Panc1 (cell line): ENCODE results near the gene CYCS. TPM values are rescaled to one million over a fixed set of nuclear protein-coding genes. Genes with fewer than 3 reads are reported as not detected.
"Not testable (repeated sequence)": the region's sequence is repeated elsewhere in the genome, so short reads cannot be mapped to it uniquely, and the experiment has no call there.

Source experiments
- ATAC-seq: fragments of 200-7000 bp; cut with Tn5 transposase; 2 replicates; pipeline ENCODE4 v1.9.1; 2020; ENCODE audit warnings: mild to moderate bottlenecking, moderate library complexity
- BruUV-seq: library from RNA; stranded (reverse); fragments of 400-500 nt; replicated peaks from 2 replicates; lab custom pipeline; 2021; lab: Mats Ljungman, UMichigan
- CTCF ChIA-PET: fragments of 300-600 bp; sonication (Branson Sonifier 250); formaldehyde crosslinking; loops from one replicate; lab custom pipeline; 2022; ENCODE audit warnings: antibody characterized with exemption; lab: Charles Lee
- POLR2A ChIA-PET: fragments of 300-600 bp; sonication (Branson Sonifier 250); formaldehyde crosslinking; loops from one replicate; lab custom pipeline; 2022; ENCODE audit warnings: antibody characterized with exemption; lab: Charles Lee
- DNase-seq: peaks from one replicate; pipeline ENCODE4 v3.0.0-alpha.2; 2010; ENCODE audit warnings: low read depth, low spot score
- H3K27ac ChIP-seq: 2 replicates; pipeline ENCODE4 v1.5.1; 2011; ENCODE audit warnings: mild to moderate bottlenecking, low read length, inconsistent platforms
- H3K27me3 ChIP-seq: fragments of 200-500 bp; sonication (Bioruptor generic); 2 replicates; pipeline ENCODE4 v1.6.0; 2014; ENCODE audit warnings: low read length, inconsistent platforms; ENCODE audit not compliant: control insufficient read depth, insufficient read depth
- H3K36me3 ChIP-seq: fragments of 200-500 bp; sonication (Bioruptor generic); 2 replicates; pipeline ENCODE4 v1.5.1; 2014; ENCODE audit warnings: inconsistent platforms, mild to moderate bottlenecking, low read length, moderate library complexity; ENCODE audit not compliant: control insufficient read depth, insufficient read depth
- H3K4me1 ChIP-seq: 2 replicates; pipeline ENCODE4 v1.5.1; 2011; ENCODE audit warnings: inconsistent platforms, mild to moderate bottlenecking, low read length, moderate library complexity; ENCODE audit not compliant: control insufficient read depth, insufficient read depth
- H3K4me3 ChIP-seq, 2 experiments: 2 replicates each; pipeline ENCODE4 v1.5.1; 2011 to 2012; ENCODE audit warnings: low read depth in 2 of 2, low read length in 2 of 2, mild to moderate bottlenecking in 2 of 2, inconsistent platforms in 1 of 2, moderate library complexity in 1 of 2
- H3K9me3 ChIP-seq: fragments of 200-500 bp; sonication (Bioruptor generic); 2 replicates; pipeline ENCODE4 v1.5.1; 2014; ENCODE audit warnings: low read depth, mild to moderate bottlenecking, inconsistent platforms, low read length, moderate library complexity; ENCODE audit not compliant: control insufficient read depth, insufficient read depth
- POLR2AphosphoS5 ChIP-seq: IDR thresholded peaks from 2 replicates; pipeline ENCODE4 v1.6.1; 2012; ENCODE audit warnings: mild to moderate bottlenecking, low read depth, low read length, moderate library complexity
- REST ChIP-seq, 2 experiments: IDR thresholded peaks; 2 replicates each; pipeline ENCODE4 v1.6.1; 2011 to 2012; ENCODE audit warnings: low read depth in 2 of 2, control low read depth in 1 of 2, low read length in 1 of 2, mild to moderate bottlenecking in 1 of 2, moderate library complexity in 1 of 2; ENCODE audit not compliant: insufficient read depth in 1 of 2
- SIN3A ChIP-seq: IDR thresholded peaks from 2 replicates; pipeline ENCODE4 v1.6.1; 2012; ENCODE audit warnings: low read depth, mild to moderate bottlenecking, low read length, moderate library complexity, borderline replicate concordance; ENCODE audit not compliant: insufficient read depth
- TCF7L2 ChIP-seq: IDR thresholded peaks from 2 replicates; pipeline ENCODE4 v1.6.1; 2011; ENCODE audit warnings: mild to moderate bottlenecking, low read depth, low read length, inconsistent platforms
- in situ Hi-C: cut with HindIII; loops from 2 replicates; pipeline ENCODE4 v1.10.0; 2016; ENCODE audit warnings: low sequenced_read_pairs, low pct_unique_long_range_greater_than_20kb
- intact Hi-C: fragments of 100-400 bp; cut with micrococcal nuclease; formaldehyde crosslinking; loops from one replicate; pipeline ENCODE4 v1.10.0; 2022; ENCODE audit not compliant: unreplicated experiment
- total RNA-seq: library from RNA; stranded (reverse); gene quantifications from one replicate; pipeline ENCODE4 v1.2.1, GENCODE V29; 2021; ENCODE audit not compliant: unreplicated experiment
- TF ChIP-seq, protein P1 (sequence below): fragments of 450-650 bp; IDR thresholded peaks from 2 replicates; pipeline ENCODE4 v1.5.1; 2017; ENCODE audit warnings: mild to moderate bottlenecking

The CYCS gene
- total RNA-seq, 1 experiment from 2014 or later = 245 TPM

DNA sequence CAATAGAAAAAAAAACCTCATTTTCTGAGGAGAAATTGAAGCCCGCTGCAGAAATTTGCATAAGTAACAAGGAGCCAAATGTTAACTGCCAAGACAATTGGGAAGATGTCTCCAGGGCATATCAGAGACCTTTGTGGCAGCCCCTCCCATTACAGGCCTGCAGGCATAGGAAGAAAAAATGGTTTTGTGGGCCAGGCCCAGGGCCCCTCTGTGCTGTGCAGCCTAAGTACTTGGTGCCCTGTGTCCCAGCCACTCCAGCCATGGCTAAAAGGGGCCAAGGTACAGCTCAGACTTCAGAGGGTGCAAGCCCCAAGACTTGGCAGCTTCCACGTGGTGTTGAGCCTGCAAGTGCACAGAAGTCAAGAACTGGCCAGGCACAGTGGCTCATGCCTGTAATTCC is 14.5 kb downstream of the CYCS start:
- BruUV-seq, H3K4me3 ChIP-seq, ATAC-seq, in situ Hi-C loops, H3K27me3 ChIP-seq, DNase-seq, CTCF ChIA-PET, intact Hi-C loops, POLR2A ChIA-PET, H3K4me1 ChIP-seq, H3K9me3 ChIP-seq, H3K36me3 ChIP-seq, H3K27ac ChIP-seq: not testable (repeated sequence)

DNA sequence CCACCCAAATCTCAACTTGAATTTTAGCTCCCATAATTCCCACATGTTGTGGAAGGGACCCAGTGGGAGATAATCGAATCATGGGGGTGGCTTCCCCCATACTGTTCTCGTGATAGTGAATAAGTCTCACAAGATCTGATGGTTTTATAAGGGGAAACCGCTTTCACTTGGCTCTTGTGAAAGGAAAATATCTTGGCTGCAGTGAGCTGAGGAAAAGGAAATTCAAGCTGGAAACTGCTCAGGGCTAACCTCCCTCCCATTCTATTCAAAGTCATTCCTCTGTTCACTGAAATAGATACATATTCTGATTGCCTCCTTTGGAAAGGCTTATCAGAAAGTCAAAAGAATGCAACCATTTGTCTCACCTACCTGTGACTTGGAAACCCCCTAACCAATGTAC is 15.8 kb downstream of the CYCS start:
- no peak overlapping the region for H3K27ac ChIP-seq
- no peaks in the 10 kb centered on the region for H3K36me3 ChIP-seq
- no peaks in the 10 kb centered on the region for H3K4me1 ChIP-seq
- H3K27me3 ChIP-seq = no peaks in the 10 kb centered on the region
- H3K4me3 ChIP-seq = no peak overlapping the region
- no peak for DNase-seq
- in situ Hi-C loops = no loop called here
- no peaks in the 10 kb centered on the region for H3K9me3 ChIP-seq
- no peak for TF ChIP-seq SIN3A
- TF ChIP-seq REST (IDR thresholded peaks at IDR 0.05; ENCODE audit: insufficient read depth in 1 of 2, low read depth in 2 of 2, low read length in 1 of 2) = no peak
- TF ChIP-seq TCF7L2 = no peak
- no peak for TF ChIP-seq POLR2AphosphoS5
- TF ChIP-seq, protein P1, sequence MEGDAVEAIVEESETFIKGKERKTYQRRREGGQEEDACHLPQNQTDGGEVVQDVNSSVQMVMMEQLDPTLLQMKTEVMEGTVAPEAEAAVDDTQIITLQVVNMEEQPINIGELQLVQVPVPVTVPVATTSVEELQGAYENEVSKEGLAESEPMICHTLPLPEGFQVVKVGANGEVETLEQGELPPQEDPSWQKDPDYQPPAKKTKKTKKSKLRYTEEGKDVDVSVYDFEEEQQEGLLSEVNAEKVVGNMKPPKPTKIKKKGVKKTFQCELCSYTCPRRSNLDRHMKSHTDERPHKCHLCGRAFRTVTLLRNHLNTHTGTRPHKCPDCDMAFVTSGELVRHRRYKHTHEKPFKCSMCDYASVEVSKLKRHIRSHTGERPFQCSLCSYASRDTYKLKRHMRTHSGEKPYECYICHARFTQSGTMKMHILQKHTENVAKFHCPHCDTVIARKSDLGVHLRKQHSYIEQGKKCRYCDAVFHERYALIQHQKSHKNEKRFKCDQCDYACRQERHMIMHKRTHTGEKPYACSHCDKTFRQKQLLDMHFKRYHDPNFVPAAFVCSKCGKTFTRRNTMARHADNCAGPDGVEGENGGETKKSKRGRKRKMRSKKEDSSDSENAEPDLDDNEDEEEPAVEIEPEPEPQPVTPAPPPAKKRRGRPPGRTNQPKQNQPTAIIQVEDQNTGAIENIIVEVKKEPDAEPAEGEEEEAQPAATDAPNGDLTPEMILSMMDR = no peak
- no TSS peak for BruUV-seq
- ChIA-PET CTCF (no interaction called here), POLR2A (no interaction called here)
- ATAC-seq = no peak
- intact Hi-C loops = no loop called here

GRCh38 chr7:25105911-25106310 is 19.1 kb downstream of the CYCS start:
- DNase-seq (no peak), ATAC-seq (no peak; the same call in 1 of the 2 replicates)
- intact Hi-C loops = no loop called here
- Histone ChIP-seq H3K27me3 (0 out of 2 replicates have a peak, but pooled peaks cover 2% of the 10 kb centered on the region), H3K9me3 (no peaks in the 10 kb centered on the region), H3K4me1 (no peaks in the 10 kb centered on the region), H3K36me3 (no peaks in the 10 kb centered on the region), H3K27ac (no peak overlapping the region), H3K4me3 (no peak overlapping the region)
- no TSS peak for BruUV-seq
- ChIA-PET POLR2A (no interaction called here), CTCF (no interaction called here)
- TF ChIP-seq REST (IDR thresholded peaks at IDR 0.05; ENCODE audit: insufficient read depth in 1 of 2, low read depth in 2 of 2, low read length in 1 of 2) (no peak), POLR2AphosphoS5 (no peak), TCF7L2 (no peak), SIN3A (no peak)
- in situ Hi-C loops = no loop called here
